Activated CD4-positive, alpha-beta T cell treated with anti-CD3 and anti-CD28 coated beads, Interleukin-2, amount 50 U/mL, for 4 hours (primary cell): ENCODE measurements around the gene KDM2B.
"Not testable (repeated sequence)": the region's sequence is repeated elsewhere in the genome, so short reads cannot be mapped to it uniquely, and the experiment has no call there.

Source experiments
- DNase-seq, 2 experiments: peaks; one replicate each; pipeline ENCODE4 v3.0.0-alpha.2; 2020

Gene KDM2B

DNA sequence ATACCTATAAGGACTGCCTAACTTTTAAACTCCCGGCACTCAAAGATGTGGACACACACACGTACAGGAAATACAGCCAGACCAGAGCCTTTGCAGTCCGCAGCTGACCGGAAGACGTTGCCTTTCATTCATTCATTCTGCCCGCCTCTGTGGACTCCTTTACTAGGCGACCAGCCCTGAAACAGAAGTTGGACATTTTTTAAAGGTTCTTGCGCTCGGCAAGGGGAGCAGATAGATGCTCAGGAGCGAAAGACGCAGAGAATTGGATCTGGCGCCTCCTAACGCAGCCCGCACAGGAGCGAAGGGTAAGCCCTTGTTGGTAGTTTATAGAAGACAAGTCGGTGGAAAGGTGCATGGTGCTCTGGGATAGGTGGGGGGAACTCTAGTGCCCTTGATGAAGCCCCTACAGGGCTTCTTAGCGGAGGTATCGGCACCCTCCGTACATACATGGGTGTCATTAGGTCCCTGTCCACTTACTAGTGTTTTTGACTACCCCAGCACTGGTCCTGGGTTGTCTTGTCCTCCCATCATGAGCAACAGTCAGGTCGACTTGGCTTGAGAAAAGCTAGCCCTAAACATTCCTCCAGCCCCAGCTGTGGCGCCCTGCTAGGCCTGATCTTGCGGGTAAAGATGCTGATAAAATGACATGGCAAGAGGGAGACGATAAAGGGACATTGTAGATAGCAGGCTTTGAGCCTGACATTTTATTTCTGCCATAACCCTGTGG is at the start of gene KDM2B:
Gene KDM2B, minus strand, starts transcription at position 65 of the 727 bp plus-strand sequence. CDS start 112 bp downstream, outside the sequence.
- DNase-seq: peak in 1 of 2 experiments; percentile 13

DNA sequence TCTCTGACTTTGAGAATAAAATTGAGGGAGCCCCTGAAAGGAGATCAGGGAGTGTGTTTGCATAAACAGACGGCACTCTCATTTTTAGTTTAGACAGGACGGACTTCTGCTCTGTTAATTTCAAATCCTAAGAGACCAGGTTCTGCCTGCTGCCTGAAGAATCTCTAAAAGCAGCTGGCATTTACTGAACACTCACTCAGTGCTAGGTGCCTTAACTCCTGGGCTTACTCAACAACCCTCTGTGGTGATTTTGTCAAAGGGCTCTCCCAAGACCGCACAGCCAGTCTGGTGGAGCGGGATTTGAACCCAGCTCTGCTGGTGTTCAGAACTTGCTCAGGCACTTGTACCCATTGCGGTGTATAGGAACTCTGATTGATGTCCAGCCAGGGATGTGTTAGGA is 47.7 kb upstream of the KDM2B start:
- DNase-seq: no peak

DNA sequence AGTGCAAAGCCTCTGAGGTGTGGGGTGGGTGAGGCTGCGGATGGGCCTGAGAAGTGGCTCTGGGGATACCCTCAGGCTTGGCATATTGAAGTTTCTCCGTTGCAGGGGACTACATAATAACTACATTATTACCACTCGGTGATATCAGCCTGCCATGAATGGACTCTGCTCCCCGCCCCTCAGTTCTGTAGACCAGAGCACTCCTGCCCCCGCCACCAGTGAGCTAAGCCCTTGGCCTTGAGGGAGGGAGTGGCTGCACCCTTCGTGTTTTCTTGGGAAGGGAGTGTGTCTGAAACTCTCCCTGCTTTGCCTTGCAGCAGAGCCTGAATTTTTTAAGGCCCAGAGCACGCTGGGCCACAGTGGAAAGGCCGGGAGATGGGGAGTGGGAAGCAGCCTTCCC is 47.2 kb upstream of the KDM2B start:
- no peak for DNase-seq

DNA sequence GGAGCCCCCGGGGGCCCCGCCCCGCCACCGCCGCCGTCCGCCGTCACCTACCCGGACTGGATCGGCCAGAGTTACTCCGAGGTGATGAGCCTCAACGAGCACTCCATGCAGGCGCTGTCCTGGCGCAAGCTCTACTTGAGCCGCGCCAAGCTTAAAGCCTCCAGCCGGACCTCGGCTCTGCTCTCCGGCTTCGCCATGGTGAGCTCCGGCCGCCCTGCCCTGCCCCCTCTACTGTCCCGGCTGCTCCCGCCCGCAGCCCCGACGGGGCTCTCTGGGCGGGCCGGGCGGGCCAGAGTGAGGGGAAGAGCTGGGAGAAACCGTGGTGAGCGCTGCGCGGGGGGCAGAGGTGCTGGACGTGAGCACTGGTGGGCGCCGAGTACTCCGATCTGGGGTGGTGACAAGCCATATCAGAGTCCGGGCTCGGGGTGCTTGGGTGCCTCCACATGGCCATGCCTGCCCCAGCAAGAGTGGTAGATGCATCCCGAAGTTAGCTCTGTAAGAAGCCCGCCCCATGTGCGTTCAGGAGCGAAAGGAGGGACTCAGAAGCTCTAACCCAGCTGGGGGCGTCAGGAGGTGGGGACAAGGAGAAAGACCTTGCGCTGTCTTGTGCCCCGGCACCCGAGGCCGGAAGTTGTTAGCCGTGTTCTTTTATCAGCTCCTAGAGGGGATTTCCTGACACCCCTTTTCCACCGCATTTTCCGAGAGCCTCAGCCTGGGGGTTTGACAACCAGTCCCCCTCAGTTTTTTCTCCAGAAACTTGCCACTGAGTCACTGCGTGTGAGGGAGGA is 46.2 kb upstream of the KDM2B start:
- peak; percentile 90 to 93 for DNase-seq

DNA sequence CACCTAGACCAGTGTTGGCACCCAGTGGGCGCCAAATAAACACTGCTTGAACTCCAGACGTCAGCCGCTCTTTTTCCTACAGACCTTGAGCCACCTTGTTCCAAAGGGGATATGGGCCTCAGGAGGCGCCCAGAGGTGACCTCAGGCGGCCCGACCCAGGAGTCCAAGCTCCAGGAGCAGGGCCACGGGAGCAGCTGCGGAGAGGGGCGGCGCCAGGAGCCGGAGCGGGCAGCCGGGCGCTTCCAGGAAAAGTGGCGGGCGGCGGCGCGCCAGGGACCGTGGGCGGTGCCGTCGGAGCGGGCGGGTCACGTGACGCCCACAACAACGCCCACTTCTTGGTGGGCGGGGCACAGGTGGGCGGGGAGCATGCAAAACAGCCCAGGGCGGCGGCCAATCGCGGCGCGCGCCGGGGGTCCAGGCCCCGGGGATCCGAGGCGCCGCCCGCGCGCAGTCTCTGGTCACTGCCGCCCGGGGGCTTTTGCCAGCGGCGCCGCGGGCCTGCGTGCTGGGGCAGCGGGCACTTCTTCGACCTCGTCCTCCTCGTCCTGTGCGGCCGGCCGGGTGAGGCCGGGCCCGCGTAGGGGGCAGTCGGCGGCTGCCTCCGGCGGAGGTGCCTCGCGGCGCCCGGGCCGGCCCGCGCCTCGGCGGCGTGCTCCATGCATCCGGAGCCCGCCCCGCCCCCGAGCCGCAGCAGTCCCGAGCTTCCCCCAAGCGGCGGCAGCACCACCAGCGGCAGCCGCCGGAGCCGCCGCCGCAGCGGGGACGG is 45.4 kb upstream of the KDM2B start, which contains the start of gene ORAI1:
Gene ORAI1, plus strand, starts transcription at position 444 of the 766 bp plus-strand sequence.
- peak; percentile 95 to 96 for DNase-seq

DNA sequence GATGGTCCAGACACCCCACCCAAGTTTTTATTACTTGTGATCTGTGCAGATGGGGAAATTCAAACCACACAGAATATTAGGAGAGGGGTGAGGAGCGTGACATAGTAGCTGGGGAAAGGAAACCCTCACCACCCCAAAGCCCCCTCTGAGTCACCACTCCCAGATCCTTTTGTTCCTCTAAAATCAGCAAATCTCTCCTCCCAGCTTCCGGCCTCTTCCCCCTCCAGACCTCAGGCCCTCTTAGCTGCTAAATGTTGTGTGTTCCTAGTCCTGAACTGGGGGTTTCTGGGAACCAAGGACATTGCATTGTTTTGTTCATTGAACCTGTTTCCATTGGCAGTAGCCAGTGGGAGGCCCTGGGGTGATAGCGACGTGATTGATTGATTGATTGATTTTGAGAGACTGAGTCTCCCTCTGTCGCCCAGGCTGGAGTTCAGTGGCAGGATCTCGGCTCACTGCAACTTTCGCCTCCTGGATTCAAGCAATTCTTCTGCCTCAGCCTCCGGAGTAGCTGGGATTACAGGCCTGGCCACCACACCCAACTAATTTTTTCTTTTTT is 39.6 kb upstream of the KDM2B start:
- DNase-seq: no peak

DNA sequence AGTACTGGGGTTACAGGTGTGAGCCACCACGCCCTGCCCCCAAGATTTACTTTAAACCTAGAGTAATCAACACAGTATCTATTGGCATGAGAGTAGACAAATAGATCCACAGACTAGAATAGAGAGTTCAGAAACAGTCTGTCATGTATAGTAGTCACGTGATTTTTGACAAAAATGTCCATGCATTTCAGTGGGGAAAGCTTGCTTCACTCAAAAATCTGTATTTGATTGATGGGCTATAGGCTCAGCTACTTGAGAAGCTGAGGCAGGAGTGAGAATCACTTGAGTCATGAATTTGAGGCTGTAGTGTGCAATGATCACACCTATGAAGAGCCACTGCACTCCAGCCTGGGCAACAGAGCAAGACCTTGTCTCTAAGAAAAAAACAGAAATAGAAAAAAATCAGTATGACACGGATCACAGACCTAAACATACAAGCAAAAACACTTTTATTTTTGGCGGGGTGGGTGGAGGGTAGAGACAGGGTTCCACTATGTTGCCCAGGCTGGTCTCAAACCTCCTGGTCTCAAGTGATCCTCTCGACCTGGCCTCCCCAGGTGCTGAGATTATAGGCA is 37.9 kb upstream of the KDM2B start:
- DNase-seq: no peak

DNA sequence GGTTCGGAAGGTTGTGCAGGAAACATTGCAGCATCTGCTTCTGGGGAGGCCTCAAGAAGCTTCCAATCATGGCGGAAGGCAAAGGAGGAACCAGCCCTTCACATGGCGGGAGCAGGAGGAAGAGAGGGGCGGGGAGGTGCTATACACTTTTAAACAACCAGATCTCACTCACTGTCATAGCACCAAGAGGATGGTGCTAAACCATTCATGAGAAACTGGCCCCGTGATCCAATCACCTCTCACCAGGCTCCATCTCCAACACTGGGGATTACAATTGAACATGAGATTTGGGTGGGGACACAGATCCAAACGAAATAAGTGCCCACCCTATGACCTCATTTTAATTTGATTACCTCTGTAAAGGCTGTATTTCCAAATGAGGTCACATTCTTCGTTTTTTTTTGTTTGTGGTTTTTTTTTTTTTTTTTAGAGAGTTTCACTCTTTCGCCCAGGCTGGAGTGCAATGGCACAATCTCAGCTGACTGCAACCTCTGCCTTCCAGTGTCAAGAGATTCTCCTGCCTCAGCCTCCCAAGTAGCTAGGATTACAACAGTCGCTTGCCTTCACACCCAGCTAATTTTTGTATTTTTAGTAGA is 34.1 kb upstream of the KDM2B start:
- DNase-seq: no peak

DNA sequence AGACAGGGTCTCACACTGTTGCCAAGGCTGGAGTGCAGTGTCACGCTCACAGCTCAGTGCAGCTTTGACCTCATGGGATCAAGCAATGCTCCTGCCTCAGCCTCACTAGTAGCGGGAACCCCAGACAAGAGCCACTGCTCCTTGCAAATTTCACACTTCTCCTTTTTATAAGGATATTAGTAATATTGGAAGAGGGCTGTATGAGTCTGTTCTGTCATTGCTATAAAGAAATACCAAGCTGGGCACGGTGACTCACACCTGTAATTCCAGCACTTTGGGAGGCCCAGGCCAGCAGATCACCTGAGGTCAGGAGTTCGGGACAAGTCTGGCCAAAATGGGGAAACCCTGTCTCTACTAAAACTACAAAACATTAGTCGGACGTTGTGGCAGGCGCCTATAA is 32.6 kb upstream of the KDM2B start:
- DNase-seq: no peak

DNA sequence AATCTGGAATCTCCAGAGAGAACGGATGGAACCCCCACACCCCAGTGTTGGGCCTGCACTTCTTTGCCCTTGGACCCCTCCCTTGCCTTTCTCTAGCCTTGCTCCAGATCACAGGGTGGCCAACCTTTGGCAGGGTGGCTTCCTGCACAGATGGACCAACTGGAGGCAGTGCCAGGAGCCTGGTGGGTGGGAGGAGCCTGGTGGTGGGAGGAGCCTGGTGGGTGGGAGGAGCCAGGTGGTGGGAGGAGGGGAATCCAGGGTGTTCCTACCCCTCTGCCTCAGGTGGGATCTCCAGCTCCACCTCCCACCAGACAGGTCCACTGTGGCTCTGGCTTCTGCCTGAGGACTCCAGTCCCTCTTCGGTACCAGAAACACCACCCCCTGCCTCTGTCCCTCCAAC is 30.5 kb upstream of the KDM2B start:
- DNase-seq: peak in 1 of 2 experiments; percentile 11

DNA sequence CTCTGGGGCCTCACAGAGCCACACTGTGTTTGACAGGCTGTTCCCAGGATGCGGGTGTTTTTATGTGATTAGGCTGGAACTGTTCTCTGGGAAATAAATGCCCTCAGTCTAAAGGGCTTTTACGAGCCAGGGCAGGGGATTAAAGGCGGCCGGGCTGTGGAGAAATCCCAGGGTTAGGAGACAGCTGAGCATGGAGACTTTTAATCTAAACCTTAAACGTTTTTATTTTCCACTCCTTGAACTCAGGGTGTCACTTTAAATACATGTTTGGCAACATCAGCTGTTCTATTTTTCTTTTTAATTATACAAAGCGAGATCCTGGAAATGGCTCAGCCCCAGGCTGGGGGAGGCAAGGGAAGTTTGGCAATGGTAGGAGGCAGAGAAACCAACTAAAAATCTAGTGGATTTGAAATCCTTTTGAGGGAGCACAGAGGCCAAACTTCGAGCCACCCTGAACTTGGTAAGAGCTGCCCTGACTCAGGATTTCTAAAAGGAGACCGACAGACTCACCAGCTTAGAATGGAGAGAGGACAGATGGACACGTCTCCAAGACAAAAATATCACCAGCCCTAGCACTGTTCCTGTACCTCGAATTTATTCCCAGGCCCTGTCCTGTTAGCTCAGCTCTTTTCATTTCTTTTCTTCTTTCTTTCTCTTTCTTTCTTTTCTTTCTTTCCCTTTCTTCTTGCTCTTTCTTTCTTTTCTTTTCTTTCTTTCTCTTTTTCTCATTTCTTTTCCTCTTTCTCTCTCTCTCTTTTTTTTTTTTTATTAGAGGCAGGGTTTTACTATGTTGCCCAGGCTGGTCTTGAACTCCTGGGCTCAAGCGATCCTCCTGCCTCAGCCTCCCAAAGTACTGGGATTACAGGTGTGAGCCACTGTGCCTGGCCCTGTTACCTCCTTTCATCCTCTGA is 29.7 kb upstream of the KDM2B start:
- DNase-seq: no peak

DNA sequence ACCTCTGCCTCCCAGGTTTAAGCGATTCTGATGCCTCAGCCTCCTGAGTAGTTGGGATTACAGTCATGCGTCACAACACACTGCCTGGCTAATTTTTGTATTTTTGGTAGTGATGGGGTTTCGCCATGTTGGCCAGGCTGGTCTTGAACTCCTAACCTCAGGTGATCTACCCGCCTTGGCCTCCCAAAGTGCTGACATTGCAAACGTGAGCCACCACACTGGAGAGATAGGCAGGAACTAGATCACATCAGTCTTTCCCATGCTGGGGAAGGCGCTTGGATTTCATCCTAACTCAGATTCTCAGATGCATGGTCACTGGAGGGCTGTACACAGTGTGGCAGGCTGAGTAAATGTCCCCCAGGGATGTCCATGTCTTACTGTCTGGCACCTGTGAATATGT is 27.5 kb upstream of the KDM2B start:
- DNase-seq: no peak

DNA sequence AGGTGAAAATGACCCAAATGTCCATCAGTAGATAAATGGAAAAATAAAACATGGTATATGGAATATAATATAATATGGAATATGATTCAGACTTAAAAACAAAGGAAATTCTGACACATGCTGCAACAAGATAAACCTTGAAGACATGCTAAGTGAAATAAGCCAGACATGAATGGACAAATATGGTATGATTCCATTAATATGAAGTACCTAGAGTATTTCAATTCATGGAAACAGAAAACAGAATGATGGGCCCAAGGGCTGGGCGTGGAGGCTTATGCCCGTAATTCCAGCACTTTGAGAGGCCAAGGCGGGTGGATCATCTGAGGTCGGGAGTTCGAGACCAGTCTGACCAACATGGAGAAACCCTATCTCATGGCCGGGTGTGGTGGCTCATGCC is 22.8 kb upstream of the KDM2B start:
- DNase-seq: no peak

DNA sequence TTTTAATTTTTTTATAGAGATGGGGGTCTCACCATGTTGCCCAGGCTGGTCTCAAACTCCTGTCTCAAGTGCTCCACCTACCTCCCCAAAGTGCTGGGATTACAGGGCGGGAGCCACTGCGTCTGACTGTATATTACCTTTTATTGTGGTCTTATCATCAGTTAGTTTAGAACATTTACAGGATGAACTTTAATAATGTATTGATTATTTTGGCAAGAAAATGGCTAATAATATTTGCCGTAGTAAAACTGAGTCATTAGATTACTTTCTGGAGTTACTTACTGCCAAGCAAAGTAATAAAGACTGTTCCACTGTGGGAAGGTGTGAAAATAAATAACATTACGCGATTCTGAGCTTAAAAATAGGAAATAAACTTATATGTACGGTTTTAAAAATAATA is 21.9 kb upstream of the KDM2B start:
- no peak for DNase-seq

DNA sequence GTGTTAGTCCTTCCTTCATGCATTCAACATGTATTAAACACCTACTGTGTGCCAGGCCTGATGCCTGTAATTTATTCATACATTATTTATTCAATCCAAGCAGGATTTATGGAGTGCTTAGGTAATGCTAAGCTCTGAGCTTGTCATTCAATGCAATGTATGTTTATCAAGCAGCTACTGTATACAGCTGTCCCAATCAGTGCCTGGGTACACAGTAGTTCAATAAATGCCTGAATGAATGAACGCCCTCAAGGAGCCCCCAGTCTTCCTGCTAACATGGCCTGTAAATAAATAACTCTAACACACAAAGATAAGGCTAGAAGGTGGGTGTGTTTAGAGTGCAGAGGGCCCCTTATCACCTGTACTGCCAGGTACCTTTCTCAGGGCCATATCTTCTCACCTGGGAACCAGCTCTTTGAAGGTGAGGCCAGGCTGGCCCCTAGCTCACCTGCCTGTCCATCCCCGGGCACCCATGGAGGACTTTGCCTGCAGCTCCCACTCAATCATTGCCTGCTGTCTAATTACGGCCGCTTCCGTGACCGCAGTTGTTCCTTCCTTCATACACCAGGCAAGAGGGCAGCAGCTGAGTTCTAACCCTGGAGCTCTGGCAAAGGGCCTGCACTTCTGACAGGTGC is 20.0 kb upstream of the KDM2B start:
- no peak for DNase-seq

DNA sequence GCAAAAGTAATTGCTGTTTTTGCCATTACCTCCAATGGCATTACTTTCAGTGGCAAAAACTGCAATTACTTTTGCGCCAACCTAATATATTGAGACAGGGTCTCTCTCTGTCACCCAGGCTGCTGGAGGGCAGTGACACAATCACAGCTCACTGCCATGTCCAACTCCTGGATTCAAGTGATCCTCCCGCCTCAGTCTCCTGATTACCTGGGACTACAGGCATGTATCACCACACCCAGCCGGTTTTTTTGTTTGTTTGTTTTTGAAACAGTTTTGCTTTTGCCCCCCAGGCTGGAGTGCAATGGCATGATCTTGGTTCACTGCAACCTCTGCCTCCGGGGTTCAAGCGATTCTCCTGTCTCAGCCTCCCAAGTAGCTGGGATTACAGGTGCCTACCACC is 15.7 kb upstream of the KDM2B start:
- no peak for DNase-seq

DNA sequence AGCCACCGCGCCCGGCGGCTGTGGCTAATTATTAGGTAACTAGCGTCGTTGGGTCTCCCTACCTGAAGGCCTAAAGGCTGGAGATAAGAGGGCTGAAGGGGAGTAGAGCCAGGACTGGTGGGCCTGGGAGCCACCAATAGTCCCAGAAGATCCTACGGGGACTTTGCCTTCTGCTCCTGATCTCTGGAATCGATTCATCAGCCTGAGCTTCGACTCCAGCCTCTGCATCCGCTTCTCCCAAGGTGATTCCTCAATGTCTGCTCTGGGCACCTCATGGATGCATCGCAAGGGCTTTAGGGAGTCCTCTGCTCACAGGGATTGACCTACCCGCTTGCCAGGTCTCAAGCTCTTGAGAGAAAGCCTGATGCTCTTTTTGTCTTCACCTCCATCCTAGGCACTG is 14.7 kb upstream of the KDM2B start:
- DNase-seq: no peak

DNA sequence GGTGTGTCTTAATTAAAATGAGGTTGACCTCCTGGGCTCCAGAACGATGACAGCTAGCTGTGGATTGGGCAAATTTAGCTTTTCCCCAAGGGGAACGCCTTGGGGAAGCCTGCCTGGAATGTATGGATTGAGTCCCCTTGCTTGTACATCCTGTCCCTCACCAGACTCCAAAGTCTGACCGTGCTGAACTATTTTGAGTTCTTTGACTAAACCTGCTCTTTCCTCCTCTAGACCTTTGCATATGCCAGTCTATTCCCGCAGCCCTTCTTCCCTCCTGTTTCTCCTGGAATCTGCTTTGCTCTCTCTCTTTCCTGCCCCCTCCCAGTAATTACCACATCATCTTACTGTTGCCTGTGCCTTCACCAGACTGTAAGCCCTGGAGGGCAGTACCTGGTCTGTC is 11.5 kb upstream of the KDM2B start:
- DNase-seq: no peak

DNA sequence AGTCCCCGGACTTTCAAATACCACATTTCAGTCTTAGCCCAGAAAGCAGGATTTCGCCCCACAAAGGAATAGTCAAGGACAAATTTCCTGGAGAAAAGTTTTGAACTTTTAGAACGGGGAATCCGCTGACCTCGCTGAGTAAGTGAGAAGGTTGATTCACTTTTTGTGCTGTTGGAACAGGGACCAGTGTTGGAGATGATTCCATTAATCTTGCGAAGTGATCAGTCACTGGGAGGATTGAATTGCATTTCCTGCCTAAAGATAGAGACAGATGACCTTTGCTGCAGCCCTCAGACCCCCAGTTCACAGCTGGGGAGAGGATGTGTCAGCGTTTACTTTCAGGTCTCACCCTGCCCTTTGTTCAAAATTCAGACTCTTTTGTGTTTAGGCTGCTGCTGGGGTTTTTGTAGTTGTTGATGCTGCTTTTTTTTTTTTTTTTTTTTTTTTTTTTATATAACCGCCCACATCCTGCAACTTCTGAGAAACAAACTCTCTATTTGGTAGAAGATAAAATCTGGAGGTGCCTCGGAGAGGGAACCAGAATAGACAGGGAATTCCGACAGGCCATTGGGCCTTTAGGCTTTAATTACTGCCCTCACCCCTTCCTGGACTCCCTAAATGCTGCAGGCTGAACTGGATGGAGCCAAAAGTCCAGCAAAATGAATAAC is 9.8 kb upstream of the KDM2B start:
- DNase-seq: peak; percentile 58 to 67

DNA sequence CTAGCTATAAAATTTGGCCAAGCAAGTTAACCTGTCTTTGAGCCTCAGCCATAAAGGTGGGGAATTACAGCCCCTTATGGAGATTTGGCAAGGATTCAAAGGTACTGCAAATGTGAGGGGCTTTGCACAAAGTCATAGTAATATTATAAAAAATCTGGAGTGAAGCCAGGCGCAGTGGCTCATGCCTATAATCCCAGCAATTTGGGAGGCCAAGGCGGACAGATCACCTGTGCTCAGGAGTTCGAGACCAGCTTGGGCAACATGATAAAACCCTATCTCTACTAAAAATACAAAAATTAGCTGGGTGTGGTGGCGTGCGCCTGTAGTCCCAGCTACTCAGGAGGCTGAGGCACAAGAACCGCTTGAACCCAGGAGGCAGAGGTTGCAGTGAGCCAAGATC is 4.1 kb upstream of the KDM2B start:
- not testable (repeated sequence) for DNase-seq
